Measurements from ENCODE around the gene CRISPLD2. TPM values are rescaled to one million over a fixed set of nuclear protein-coding genes. Genes with fewer than 3 reads are reported as not detected.

CRISPLD2 gene
- total RNA-seq, 1 experiment from 2014 or later = 6.5 TPM

DNA sequence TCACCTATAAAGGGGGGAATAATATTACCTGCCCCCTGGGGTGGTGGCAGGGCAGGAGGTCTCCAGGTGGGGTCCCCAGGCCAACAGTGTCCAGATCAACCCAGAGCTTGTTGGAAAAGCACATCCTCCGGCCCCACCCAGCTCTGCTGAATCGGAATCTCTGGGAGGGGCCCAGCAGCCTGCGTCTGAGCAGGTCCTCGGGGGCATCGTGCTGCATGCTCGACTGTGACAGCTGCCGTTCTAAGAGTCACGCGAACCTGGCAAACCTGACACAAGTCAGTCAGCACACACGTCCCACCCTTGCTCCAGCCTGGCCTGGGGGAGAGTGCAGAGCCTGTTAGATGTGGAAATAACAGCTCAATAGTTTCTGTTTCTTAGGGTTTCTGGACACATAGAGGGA, 72.3 kb downstream of the CRISPLD2 start:
- CTCF ChIA-PET = no interaction called here
- no peaks in the 10 kb centered on the region for H3K36me3 Mint-ChIP-seq (ENCODE audit: insufficient read depth, unreplicated experiment)
- H3K4me1 Mint-ChIP-seq (ENCODE audit: low read depth, unreplicated experiment) = no peaks in the 10 kb centered on the region
- intact Hi-C loops (cut with micrococcal nuclease; ENCODE audit: unreplicated experiment) = no loop called here
- no peaks in the 10 kb centered on the region for H3K9me3 Mint-ChIP-seq (ENCODE audit: low read depth, unreplicated experiment)
- no peak for DNase-seq
- H3K27ac Mint-ChIP-seq (ENCODE audit: unreplicated experiment) = no peak overlapping the region
- no peak overlapping the region for H3K4me3 Mint-ChIP-seq (ENCODE audit: low read depth, unreplicated experiment)
- BruUV-seq (replicated peaks) = no TSS peak
- TF ChIP-seq, protein P1, sequence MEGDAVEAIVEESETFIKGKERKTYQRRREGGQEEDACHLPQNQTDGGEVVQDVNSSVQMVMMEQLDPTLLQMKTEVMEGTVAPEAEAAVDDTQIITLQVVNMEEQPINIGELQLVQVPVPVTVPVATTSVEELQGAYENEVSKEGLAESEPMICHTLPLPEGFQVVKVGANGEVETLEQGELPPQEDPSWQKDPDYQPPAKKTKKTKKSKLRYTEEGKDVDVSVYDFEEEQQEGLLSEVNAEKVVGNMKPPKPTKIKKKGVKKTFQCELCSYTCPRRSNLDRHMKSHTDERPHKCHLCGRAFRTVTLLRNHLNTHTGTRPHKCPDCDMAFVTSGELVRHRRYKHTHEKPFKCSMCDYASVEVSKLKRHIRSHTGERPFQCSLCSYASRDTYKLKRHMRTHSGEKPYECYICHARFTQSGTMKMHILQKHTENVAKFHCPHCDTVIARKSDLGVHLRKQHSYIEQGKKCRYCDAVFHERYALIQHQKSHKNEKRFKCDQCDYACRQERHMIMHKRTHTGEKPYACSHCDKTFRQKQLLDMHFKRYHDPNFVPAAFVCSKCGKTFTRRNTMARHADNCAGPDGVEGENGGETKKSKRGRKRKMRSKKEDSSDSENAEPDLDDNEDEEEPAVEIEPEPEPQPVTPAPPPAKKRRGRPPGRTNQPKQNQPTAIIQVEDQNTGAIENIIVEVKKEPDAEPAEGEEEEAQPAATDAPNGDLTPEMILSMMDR (IDR thresholded peaks at IDR 0.05; ENCODE audit: unreplicated experiment) = no peak
- H3K27me3 Mint-ChIP-seq (ENCODE audit: unreplicated experiment) = no peaks in the 10 kb centered on the region

- TF ChIP-seq, protein P1 (IDR thresholded peaks at IDR 0.05; ENCODE audit: unreplicated experiment) = no peak
- Mint-ChIP-seq H3K9me3 (ENCODE audit: low read depth, unreplicated experiment) (no peaks in the 10 kb centered on the region), H3K4me3 (ENCODE audit: low read depth, unreplicated experiment) (no peak overlapping the region), H3K27ac (ENCODE audit: unreplicated experiment) (no peak overlapping the region), H3K4me1 (ENCODE audit: low read depth, unreplicated experiment) (no peaks in the 10 kb centered on the region), H3K27me3 (ENCODE audit: unreplicated experiment) (no peaks in the 10 kb centered on the region), H3K36me3 (ENCODE audit: insufficient read depth, unreplicated experiment) (no peaks in the 10 kb centered on the region)
- intact Hi-C loops (cut with micrococcal nuclease; ENCODE audit: unreplicated experiment) = no loop called here
- BruUV-seq (replicated peaks) = no TSS peak
- DNase-seq = no peak
- CTCF ChIA-PET = no interaction called here
These were observed 73.7 kb downstream of the CRISPLD2 start for GRCh38 chr16:84893467-84893848.

GRCh38 chr16:84893849-84894599, 74.2 kb downstream of the CRISPLD2 start:
- no peak overlapping the region for H3K27ac Mint-ChIP-seq (ENCODE audit: unreplicated experiment)
- H3K4me3 Mint-ChIP-seq (ENCODE audit: low read depth, unreplicated experiment) = no peak overlapping the region
- no TSS peak for BruUV-seq (replicated peaks)
- intact Hi-C loops (cut with micrococcal nuclease; ENCODE audit: unreplicated experiment) = no loop called here
- CTCF ChIA-PET = no interaction called here
- no peaks in the 10 kb centered on the region for H3K36me3 Mint-ChIP-seq (ENCODE audit: insufficient read depth, unreplicated experiment)
- DNase-seq = no peak
- no peaks in the 10 kb centered on the region for H3K9me3 Mint-ChIP-seq (ENCODE audit: low read depth, unreplicated experiment)
- no peaks in the 10 kb centered on the region for H3K4me1 Mint-ChIP-seq (ENCODE audit: low read depth, unreplicated experiment)
- TF ChIP-seq, protein P1 (IDR thresholded peaks at IDR 0.05; ENCODE audit: unreplicated experiment) = no peak
- H3K27me3 Mint-ChIP-seq (ENCODE audit: unreplicated experiment) = no peaks in the 10 kb centered on the region

DNA sequence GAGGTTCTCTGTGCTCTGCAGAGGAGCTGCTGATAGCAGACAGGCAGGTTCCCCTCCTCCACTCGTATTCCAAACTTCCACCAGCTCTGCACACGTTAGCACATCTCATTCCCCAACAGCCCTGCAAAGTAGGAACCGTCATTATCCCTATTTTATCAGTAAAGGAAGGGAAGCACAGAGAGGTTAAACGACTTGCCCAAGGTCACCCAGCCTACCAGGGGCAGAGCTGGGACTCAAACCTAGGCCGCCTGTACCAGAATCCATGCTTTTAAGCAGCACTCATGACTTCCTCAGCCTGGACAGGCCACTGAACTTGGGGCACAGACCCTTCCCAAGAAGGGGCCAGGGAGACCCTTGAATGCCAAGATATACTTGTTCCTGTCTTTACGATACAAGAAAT, 75.2 kb downstream of the CRISPLD2 start:
- TF ChIP-seq, protein P1 (IDR thresholded peaks at IDR 0.05; ENCODE audit: unreplicated experiment) = no peak
- CTCF ChIA-PET = interaction anchor here (0.5 kb wide), 1 partner anchor 1837 kb away, joined by 3 read pairs; no protein-coding TSS in a partner anchor
- no peaks in the 10 kb centered on the region for H3K27me3 Mint-ChIP-seq (ENCODE audit: unreplicated experiment)

More for the DNA sequence above, 75.2 kb downstream of the CRISPLD2 start:
- Mint-ChIP-seq H3K27ac (ENCODE audit: unreplicated experiment) (no peak overlapping the region), H3K36me3 (ENCODE audit: insufficient read depth, unreplicated experiment) (no peaks in the 10 kb centered on the region), H3K9me3 (ENCODE audit: low read depth, unreplicated experiment) (no peaks in the 10 kb centered on the region), H3K4me1 (ENCODE audit: low read depth, unreplicated experiment) (no peaks in the 10 kb centered on the region), H3K4me3 (ENCODE audit: low read depth, unreplicated experiment) (no peak overlapping the region)
- intact Hi-C loops (cut with micrococcal nuclease; ENCODE audit: unreplicated experiment) = no loop called here
- BruUV-seq (replicated peaks) = no TSS peak
- DNase-seq = no peak

All from Calu3 (cell line).